Astrocyte (in vitro differentiated cells and primary cell): Measurements from ENCODE around the gene FOXO6. TPM values are rescaled to one million over a fixed set of nuclear protein-coding genes. Genes with fewer than 3 reads are reported as not detected.
A peak's percentile ranks its signal among the peaks of the same experiment; 100 is the strongest.

Source experiments
- DNase-seq: peaks from one replicate; pipeline ENCODE4 v3.0.0-alpha.2; 2010; ENCODE audit warnings: low read depth
- FAIRE-seq: peaks from 2 replicates; lab custom pipeline; 2011; peaks lifted over from hg19 to GRCh38; lab: Jason Lieb, UNC
- H2AFZ ChIP-seq: 2 replicates; pipeline ENCODE4 v1.6.0; 2012; ENCODE audit warnings: low read depth, low read length, inconsistent platforms
- H3K27ac ChIP-seq: 2 replicates; pipeline ENCODE4 v1.5.1; 2011; ENCODE audit warnings: low read depth, low read length, inconsistent platforms
- H3K27me3 ChIP-seq: 2 replicates; pipeline ENCODE4 v1.6.0; 2011; ENCODE audit warnings: low read length, inconsistent platforms; ENCODE audit not compliant: insufficient read depth
- H3K36me3 ChIP-seq: 2 replicates; pipeline ENCODE4 v1.5.1; 2011; ENCODE audit warnings: low read length, inconsistent platforms; ENCODE audit not compliant: insufficient read depth
- H3K4me1 ChIP-seq: 2 replicates; pipeline ENCODE4 v1.5.1; 2011; ENCODE audit warnings: low read length, inconsistent platforms; ENCODE audit not compliant: insufficient read depth
- H3K4me2 ChIP-seq: 2 replicates; pipeline ENCODE4 v1.6.0; 2012; ENCODE audit warnings: low read length, inconsistent platforms
- H3K4me3 ChIP-seq: 2 replicates; pipeline ENCODE4 v1.5.1; 2011; ENCODE audit warnings: low read depth, mild to moderate bottlenecking, low read length, inconsistent platforms; ENCODE audit not compliant: insufficient read depth
- H3K79me2 ChIP-seq: 2 replicates; pipeline ENCODE4 v1.6.0; 2012; ENCODE audit warnings: mild to moderate bottlenecking, low read length, inconsistent platforms; ENCODE audit not compliant: insufficient read depth
- H3K9ac ChIP-seq: 2 replicates; pipeline ENCODE4 v1.6.0; 2012; ENCODE audit warnings: mild to moderate bottlenecking, low read length, inconsistent platforms
- H3K9me3 ChIP-seq: 2 replicates; pipeline ENCODE4 v1.5.1; 2012; ENCODE audit warnings: low read depth, mild to moderate bottlenecking, low read length, inconsistent platforms; ENCODE audit not compliant: insufficient read depth
- H4K20me1 ChIP-seq: 2 replicates; pipeline ENCODE4 v1.6.0; 2012; ENCODE audit warnings: low read length, inconsistent platforms; ENCODE audit not compliant: insufficient read depth
- H3K27ac Mint-ChIP-seq: one replicate; pipeline ENCODE4 v1.8.0; 2021; ENCODE audit warnings: mild to moderate bottlenecking, mixed read lengths; ENCODE audit not compliant: unreplicated experiment
- H3K27me3 Mint-ChIP-seq: one replicate; pipeline ENCODE4 v1.8.0; 2021; ENCODE audit warnings: low read depth, mixed read lengths; ENCODE audit not compliant: unreplicated experiment
- H3K36me3 Mint-ChIP-seq: one replicate; pipeline ENCODE4 v1.8.0; 2021; ENCODE audit warnings: low read depth, mixed read lengths; ENCODE audit not compliant: unreplicated experiment
- H3K4me1 Mint-ChIP-seq: one replicate; pipeline ENCODE4 v1.8.0; 2021; ENCODE audit warnings: low read depth, mixed read lengths; ENCODE audit not compliant: unreplicated experiment
- H3K4me3 Mint-ChIP-seq: one replicate; pipeline ENCODE4 v1.8.0; 2021; ENCODE audit warnings: mild to moderate bottlenecking, moderate library complexity, mixed read lengths; ENCODE audit not compliant: unreplicated experiment
- H3K9me3 Mint-ChIP-seq: one replicate; pipeline ENCODE4 v1.8.0; 2021; ENCODE audit warnings: mild to moderate bottlenecking, mixed read lengths; ENCODE audit not compliant: unreplicated experiment
- EZH2 ChIP-seq: IDR thresholded peaks from 2 replicates; pipeline ENCODE4 v1.6.1; 2012; ENCODE audit warnings: mild to moderate bottlenecking, low read length, inconsistent platforms; ENCODE audit not compliant: insufficient read depth
- total RNA-seq: library from RNA; stranded (reverse); gene quantifications from 2 replicates; pipeline ENCODE4 v1.2.1, GENCODE V29; 2021
- TF ChIP-seq, protein P1 (sequence below): IDR thresholded peaks from 2 replicates; pipeline ENCODE4 v1.5.1; 2011; ENCODE audit warnings: low read depth, mild to moderate bottlenecking, inconsistent platforms, low read length, moderate library complexity; ENCODE audit not compliant: insufficient read depth

The FOXO6 gene
- total RNA-seq, 1 donor from 2014 or later: 1.2 TPM

DNA sequence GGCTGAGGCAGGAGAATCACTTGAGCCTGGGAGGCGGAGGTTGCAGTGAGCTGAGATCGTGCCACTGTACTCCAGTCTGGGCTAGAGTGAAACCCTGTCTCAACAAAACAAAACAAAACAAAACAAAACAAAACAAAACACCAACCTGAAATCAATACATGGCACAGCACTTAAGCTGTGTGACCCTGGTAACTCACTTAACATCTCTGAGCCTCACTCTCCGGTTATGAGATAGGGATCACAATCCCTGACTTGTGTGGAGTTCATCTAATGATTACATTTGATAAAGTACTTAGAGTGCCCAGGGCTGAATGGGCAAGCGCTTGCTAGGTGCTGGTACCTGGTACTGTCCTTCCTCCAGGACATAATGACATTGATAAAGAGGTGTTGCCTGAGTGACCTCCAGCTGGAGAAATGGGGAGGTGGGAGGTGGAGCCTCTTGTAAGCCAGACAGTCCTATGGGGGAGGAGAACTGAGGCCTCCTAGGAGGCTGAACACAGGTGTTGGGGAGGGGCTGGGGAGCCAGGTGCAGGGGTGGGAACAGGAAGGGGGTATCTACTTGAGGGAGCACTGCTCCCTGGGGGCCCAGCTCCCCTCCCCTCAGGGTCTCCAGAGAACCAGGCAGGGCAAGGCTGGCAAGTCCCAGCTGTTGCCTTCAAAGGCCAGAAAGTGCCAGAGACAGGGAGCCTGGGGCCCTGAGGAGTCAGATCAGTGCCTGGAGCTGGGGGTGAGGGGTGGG lies 17.9 kb downstream of the FOXO6 start:
- Histone ChIP-seq H3K36me3 (no peaks in the 10 kb centered on the region), H3K79me2 (no peaks in the 10 kb centered on the region), H3K27me3 (peaks cover 14% of the 10 kb centered on the region), H3K4me2 (no peak overlapping the region), H3K9me3 (no peaks in the 10 kb centered on the region), H3K4me3 (no peak overlapping the region), H3K4me1 (no peaks in the 10 kb centered on the region), H2AFZ (no peak overlapping the region), H3K27ac (no peak overlapping the region), H4K20me1 (no peaks in the 10 kb centered on the region), H3K9ac (no peak overlapping the region)
- no peak for TF ChIP-seq EZH2
- TF ChIP-seq, protein P1, sequence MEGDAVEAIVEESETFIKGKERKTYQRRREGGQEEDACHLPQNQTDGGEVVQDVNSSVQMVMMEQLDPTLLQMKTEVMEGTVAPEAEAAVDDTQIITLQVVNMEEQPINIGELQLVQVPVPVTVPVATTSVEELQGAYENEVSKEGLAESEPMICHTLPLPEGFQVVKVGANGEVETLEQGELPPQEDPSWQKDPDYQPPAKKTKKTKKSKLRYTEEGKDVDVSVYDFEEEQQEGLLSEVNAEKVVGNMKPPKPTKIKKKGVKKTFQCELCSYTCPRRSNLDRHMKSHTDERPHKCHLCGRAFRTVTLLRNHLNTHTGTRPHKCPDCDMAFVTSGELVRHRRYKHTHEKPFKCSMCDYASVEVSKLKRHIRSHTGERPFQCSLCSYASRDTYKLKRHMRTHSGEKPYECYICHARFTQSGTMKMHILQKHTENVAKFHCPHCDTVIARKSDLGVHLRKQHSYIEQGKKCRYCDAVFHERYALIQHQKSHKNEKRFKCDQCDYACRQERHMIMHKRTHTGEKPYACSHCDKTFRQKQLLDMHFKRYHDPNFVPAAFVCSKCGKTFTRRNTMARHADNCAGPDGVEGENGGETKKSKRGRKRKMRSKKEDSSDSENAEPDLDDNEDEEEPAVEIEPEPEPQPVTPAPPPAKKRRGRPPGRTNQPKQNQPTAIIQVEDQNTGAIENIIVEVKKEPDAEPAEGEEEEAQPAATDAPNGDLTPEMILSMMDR: no peak
- H3K27me3 Mint-ChIP-seq: peaks cover 67% of the 10 kb centered on the region
- peaks cover 3% of the 10 kb centered on the region for H3K4me1 Mint-ChIP-seq
- peaks cover 2% of the 10 kb centered on the region for H3K9me3 Mint-ChIP-seq
- no peak overlapping the region for H3K27ac Mint-ChIP-seq
- FAIRE-seq (no peak), DNase-seq (no peak)
- peaks cover 3% of the 10 kb centered on the region for H3K36me3 Mint-ChIP-seq
- no peak overlapping the region for H3K4me3 Mint-ChIP-seq

DNA sequence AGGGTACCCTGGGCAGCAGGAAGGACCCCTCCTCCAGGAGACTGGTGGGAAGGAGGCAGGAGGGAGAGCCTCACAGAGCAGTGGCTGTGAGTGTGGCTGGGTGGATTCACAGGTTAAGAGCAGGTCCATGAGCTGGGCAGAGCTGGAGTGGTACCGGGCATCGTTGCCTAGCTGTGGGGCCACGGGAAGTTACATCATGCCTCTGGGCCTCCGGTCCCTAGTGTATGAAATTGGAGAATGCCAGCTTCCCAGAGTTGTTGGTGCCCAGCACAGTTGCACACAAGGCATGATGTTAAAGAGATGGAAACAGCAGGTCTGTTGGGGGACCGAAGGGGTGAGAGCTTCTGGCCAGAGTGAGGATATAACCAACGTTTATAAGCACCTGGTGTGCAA lies 18.5 kb downstream of the FOXO6 start:
- peaks cover 3% of the 10 kb centered on the region for H3K36me3 Mint-ChIP-seq
- Histone ChIP-seq H3K4me1 (no peaks in the 10 kb centered on the region), H3K36me3 (no peaks in the 10 kb centered on the region), H3K79me2 (no peaks in the 10 kb centered on the region), H2AFZ (no peak overlapping the region), H3K9ac (no peak overlapping the region), H3K27ac (no peak overlapping the region), H4K20me1 (no peaks in the 10 kb centered on the region), H3K4me2 (no peak overlapping the region), H3K27me3 (peaks cover 20% of the 10 kb centered on the region), H3K9me3 (no peaks in the 10 kb centered on the region), H3K4me3 (no peak overlapping the region)
- no peak for FAIRE-seq
- H3K9me3 Mint-ChIP-seq: peaks cover 2% of the 10 kb centered on the region
- peaks cover 69% of the 10 kb centered on the region for H3K27me3 Mint-ChIP-seq
- DNase-seq: no peak
- no peak overlapping the region for H3K4me3 Mint-ChIP-seq
- no peak overlapping the region for H3K27ac Mint-ChIP-seq
- TF ChIP-seq EZH2: no peak
- TF ChIP-seq, protein P1: no peak
- peaks cover 3% of the 10 kb centered on the region for H3K4me1 Mint-ChIP-seq

DNA sequence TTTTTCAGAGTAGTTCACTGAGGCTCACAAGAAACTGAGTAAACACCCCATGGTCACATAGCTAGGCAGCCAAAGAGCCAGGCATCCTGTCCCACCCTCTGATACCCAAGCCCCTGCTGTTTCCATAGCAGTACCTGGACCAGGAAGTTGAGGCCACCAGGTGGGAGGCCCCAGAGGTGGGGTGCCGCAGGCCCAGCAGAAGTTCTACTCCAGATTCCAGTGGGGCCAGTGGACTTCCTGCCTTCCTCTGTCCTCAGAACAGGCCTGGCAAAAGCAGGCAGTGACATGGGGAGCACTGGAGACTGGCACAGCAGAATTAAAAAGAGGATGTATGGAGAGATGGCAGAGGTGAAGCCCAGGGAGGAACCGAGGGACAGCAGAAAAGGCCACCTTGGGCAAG lies 19.0 kb downstream of the FOXO6 start:
- peaks cover 2% of the 10 kb centered on the region for H3K9me3 Mint-ChIP-seq
- no peak overlapping the region for H3K9ac ChIP-seq
- H4K20me1 ChIP-seq: no peaks in the 10 kb centered on the region
- H3K36me3 ChIP-seq: no peaks in the 10 kb centered on the region
- H3K4me1 ChIP-seq: no peaks in the 10 kb centered on the region
- H2AFZ ChIP-seq: no peak overlapping the region
- H3K4me3 ChIP-seq: no peak overlapping the region
- no peak overlapping the region for H3K27ac ChIP-seq
- H3K9me3 ChIP-seq: no peaks in the 10 kb centered on the region
- FAIRE-seq: no peak
- TF ChIP-seq, protein P1: no peak
- TF ChIP-seq EZH2: no peak
- DNase-seq: no peak
- H3K27me3 ChIP-seq: peaks cover 24% of the 10 kb centered on the region
- H3K79me2 ChIP-seq: no peaks in the 10 kb centered on the region
- H3K27ac Mint-ChIP-seq: peak overlapping the region; percentile 71
- H3K27me3 Mint-ChIP-seq: peaks cover 71% of the 10 kb centered on the region
- H3K4me1 Mint-ChIP-seq: peaks cover 3% of the 10 kb centered on the region
- peaks cover 3% of the 10 kb centered on the region for H3K36me3 Mint-ChIP-seq
- H3K4me2 ChIP-seq: no peak overlapping the region
- H3K4me3 Mint-ChIP-seq: peak overlapping the region; percentile 40
